ENCODE results near the gene ARHGAP6. TPM values are rescaled to one million over a fixed set of nuclear protein-coding genes. Genes with fewer than 3 reads are reported as not detected.

Gene ARHGAP6
- polyA plus RNA-seq, 4 donors, result 1.1 to 3.5 (median 3.3) TPM; not detected in 1

DNA sequence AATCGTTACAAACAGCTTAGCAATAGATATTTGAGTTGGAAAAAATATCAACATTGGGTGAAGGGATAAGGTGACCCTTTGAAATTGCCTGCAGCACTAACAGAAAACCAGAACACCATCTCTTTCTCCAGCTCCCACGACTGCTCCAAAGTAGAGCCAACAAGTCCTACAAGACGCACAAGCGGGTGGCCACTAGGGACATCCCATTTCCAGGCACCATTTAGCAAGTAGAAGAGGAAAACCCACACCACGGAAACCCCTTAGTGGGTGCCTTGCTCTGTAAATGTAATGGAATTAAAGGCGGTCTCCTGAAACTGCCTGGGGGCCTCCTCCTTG lies 1.9 kb downstream of the ARHGAP6 start:
- WGBS, 3 donors, result 18 to 44% (median 32%) methylated on average over 6 of the region's 6 CpGs
- DNase-seq (peak in 1 of 2 donors; percentile 1), FAIRE-seq (no peak)
- Histone ChIP-seq H3K4me3 (ENCODE audit: low read depth in 1 of 3, low read length in 3 of 3) (peak overlapping the region in 1 of 3 donors; percentile 44), H3K9me3 (ENCODE audit: control insufficient read depth in 2 of 2, insufficient read depth in 1 of 2, low read depth in 1 of 2, low read length in 1 of 2) (no peaks in the 10 kb centered on the region), H3K36me3 (ENCODE audit: control insufficient read depth in 3 of 3, insufficient read depth in 2 of 3, low read depth in 1 of 3, low read length in 3 of 3) (no peaks in the 10 kb centered on the region), H3K27ac (ENCODE audit: low read depth in 1 of 3, low read length in 2 of 3) (no peak overlapping the region), H3K4me1 (ENCODE audit: control insufficient read depth in 3 of 3, insufficient read depth in 2 of 3, low read depth in 1 of 3, low read length in 2 of 3) (no peaks in the 10 kb centered on the region), H3K27me3 (ENCODE audit: control insufficient read depth in 3 of 3, insufficient read depth in 3 of 3, low read length in 3 of 3) (peaks cover 0 to 9% (median 3%) of the 10 kb centered on the region in 3 donors)

DNA sequence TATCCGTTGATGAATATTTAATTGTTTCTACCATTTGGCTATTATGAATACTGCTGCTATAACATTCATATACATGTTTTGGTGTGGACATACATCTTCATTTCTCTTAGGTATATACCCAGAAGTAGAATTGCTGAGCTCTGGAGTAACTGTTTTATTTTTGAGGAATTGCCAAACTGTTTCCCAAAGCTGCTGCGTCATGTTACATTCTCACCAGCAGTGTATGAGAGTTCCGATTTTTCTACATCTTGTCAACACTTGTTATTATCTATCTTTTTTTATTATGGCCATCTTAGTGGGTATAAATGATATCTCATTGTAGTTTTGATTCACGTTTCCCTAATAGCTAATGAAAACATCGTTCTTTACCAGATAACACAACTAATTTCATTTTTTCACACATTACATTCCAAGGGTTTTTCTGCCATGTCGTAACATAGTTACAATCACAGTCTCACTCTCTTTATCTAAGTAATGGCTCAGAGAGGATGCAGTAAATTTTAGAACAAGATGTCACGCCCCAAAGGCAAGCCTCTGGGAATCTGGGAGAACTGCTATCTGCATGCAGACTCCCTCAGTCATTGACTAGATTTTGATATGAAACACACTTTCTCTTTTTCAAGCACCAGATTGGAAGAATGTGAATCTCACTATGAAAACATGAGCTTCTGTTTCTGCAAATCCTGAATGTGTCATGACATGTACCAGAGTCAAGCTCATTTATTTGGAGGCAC lies 10.3 kb downstream of the ARHGAP6 start:
- 70 to 88% (median 78%) methylated on average over 7 of the region's 7 CpGs for WGBS, 3 donors

DNA sequence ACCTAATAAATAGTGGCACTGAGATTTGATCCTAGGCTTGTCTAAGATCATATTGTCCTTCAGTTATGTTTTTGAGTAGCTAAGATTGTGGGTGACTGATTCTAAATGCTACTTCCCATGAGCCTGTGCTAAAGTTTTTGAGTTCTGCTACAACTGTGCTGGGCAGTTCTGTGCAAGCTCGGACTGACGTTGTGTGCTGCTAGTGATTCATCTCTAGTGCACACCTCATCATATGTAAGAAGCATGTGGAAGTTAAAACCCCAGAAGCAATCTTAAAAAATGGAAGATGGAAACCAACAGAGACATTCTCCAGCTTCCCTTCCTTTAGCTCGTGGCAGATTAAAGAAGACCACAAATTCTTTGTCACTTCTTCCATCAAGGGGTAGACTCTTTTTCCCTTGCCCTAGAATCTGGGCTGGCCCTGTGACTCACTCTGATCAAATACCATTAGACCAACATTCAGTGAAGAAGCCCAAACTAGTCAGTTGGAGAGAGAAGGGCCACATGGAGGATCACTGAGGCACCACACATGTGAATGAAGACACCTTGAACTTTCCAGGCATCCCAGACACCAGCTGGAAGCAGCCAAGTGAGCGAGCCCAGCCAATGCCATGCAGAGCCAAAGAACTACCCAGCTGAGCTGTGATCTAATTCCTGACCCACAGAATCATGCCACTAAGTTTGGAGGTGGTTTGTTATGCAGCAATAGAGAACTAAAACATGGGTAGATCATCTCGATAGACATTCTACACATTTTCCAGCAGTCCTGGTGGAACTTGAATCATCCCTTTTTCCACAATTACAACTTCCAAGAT lies 16.8 kb downstream of the ARHGAP6 start:
- H3K36me3 ChIP-seq (ENCODE audit: control insufficient read depth in 3 of 3, insufficient read depth in 2 of 3, low read depth in 1 of 3, low read length in 3 of 3), result no peaks in the 10 kb centered on the region
- H3K27me3 ChIP-seq (ENCODE audit: control insufficient read depth in 3 of 3, insufficient read depth in 3 of 3, low read length in 3 of 3), result no peaks in the 10 kb centered on the region
- H3K4me3 ChIP-seq (ENCODE audit: low read depth in 1 of 3, low read length in 3 of 3), result no peak overlapping the region
- 56 to 72% (median 62%) methylated on average over 5 of the region's 5 CpGs for WGBS, 3 donors
- no peaks in the 10 kb centered on the region for H3K4me1 ChIP-seq (ENCODE audit: control insufficient read depth in 3 of 3, insufficient read depth in 2 of 3, low read depth in 1 of 3, low read length in 2 of 3)
- no peak for DNase-seq
- H3K9me3 ChIP-seq (ENCODE audit: control insufficient read depth in 2 of 2, insufficient read depth in 1 of 2, low read depth in 1 of 2, low read length in 1 of 2), result no peaks in the 10 kb centered on the region
- no peak overlapping the region for H3K27ac ChIP-seq (ENCODE audit: low read depth in 1 of 3, low read length in 2 of 3)
- no peak for FAIRE-seq

More for the DNA sequence above, 10.3 kb downstream of the ARHGAP6 start:
- FAIRE-seq (no peak), DNase-seq (no peak)
- Histone ChIP-seq H3K4me1 (ENCODE audit: control insufficient read depth in 3 of 3, insufficient read depth in 2 of 3, low read depth in 1 of 3, low read length in 2 of 3) (no peaks in the 10 kb centered on the region), H3K9me3 (ENCODE audit: control insufficient read depth in 2 of 2, insufficient read depth in 1 of 2, low read depth in 1 of 2, low read length in 1 of 2) (no peaks in the 10 kb centered on the region), H3K4me3 (ENCODE audit: low read depth in 1 of 3, low read length in 3 of 3) (no peak overlapping the region), H3K36me3 (ENCODE audit: control insufficient read depth in 3 of 3, insufficient read depth in 2 of 3, low read depth in 1 of 3, low read length in 3 of 3) (no peaks in the 10 kb centered on the region), H3K27me3 (ENCODE audit: control insufficient read depth in 3 of 3, insufficient read depth in 3 of 3, low read length in 3 of 3) (no peaks in the 10 kb centered on the region), H3K27ac (ENCODE audit: low read depth in 1 of 3, low read length in 2 of 3) (no peak overlapping the region)

DNA sequence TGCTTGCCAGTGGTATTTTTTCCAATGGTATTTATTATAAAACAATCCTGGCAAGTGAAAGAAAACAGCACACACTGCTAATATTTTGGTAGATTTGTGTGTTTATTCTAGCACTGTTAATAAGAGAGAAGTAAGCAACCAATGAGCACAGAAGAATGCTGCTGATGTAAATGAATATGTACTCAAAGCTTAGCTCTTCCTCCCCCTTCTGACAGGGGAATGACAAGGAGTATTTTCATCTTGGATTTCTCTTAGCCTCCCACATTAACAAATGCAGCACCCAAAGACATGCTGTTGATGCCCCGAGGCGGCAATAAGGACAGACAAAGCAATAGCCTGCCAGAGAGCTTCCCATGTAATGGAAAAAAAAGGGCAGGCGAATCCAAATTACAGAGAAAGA lies 18.6 kb downstream of the ARHGAP6 start:
- Histone ChIP-seq H3K9me3 (ENCODE audit: control insufficient read depth in 2 of 2, insufficient read depth in 1 of 2, low read depth in 1 of 2, low read length in 1 of 2) (no peaks in the 10 kb centered on the region), H3K27ac (ENCODE audit: low read depth in 1 of 3, low read length in 2 of 3) (no peak overlapping the region), H3K27me3 (ENCODE audit: control insufficient read depth in 3 of 3, insufficient read depth in 3 of 3, low read length in 3 of 3) (no peaks in the 10 kb centered on the region), H3K4me3 (ENCODE audit: low read depth in 1 of 3, low read length in 3 of 3) (no peak overlapping the region), H3K36me3 (ENCODE audit: control insufficient read depth in 3 of 3, insufficient read depth in 2 of 3, low read depth in 1 of 3, low read length in 3 of 3) (no peaks in the 10 kb centered on the region), H3K4me1 (ENCODE audit: control insufficient read depth in 3 of 3, insufficient read depth in 2 of 3, low read depth in 1 of 3, low read length in 2 of 3) (no peaks in the 10 kb centered on the region)
- WGBS, 3 donors, result 60 to 72% (median 61%) methylated on average over 3 of the region's 3 CpGs
- FAIRE-seq, result no peak
- no peak for DNase-seq

DNA sequence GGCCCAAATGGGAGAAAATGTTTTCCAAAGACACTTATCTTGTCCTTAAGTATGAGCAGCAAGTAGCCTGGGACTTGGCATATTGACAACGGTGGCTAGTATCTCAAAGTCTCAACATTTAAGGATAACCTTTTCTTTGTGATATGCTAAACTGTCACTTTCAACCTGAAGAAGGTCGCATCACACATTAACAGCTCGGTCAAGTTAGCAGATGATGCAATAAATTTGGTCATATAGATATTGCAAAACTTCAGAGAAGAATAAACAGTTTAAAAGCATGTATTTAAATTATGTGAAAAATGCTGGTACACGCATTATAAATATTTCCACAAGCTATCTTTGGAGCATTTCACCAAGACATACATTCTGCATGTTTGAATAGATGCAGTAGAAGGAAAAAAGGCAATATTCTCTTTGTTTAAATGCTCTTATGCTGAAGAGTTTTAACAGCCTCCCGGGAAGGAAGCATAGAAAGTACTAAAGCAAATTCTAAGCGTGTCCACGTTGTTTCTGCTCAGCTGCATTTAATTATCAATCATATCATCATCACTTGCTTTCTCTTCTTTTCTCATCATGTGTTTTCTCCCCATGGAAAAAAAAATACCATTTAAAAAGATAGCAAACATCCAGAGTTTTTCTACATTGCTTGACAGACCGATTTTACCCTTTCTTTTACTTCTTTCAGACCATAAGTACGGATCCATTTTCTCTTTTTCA lies 24.2 kb downstream of the ARHGAP6 start:
- Histone ChIP-seq H3K4me1 (ENCODE audit: control insufficient read depth in 3 of 3, insufficient read depth in 2 of 3, low read depth in 1 of 3, low read length in 2 of 3) (no peaks in the 10 kb centered on the region), H3K36me3 (ENCODE audit: control insufficient read depth in 3 of 3, insufficient read depth in 2 of 3, low read depth in 1 of 3, low read length in 3 of 3) (no peaks in the 10 kb centered on the region), H3K4me3 (ENCODE audit: low read depth in 1 of 3, low read length in 3 of 3) (no peak overlapping the region), H3K9me3 (ENCODE audit: control insufficient read depth in 2 of 2, insufficient read depth in 1 of 2, low read depth in 1 of 2, low read length in 1 of 2) (no peaks in the 10 kb centered on the region), H3K27me3 (ENCODE audit: control insufficient read depth in 3 of 3, insufficient read depth in 3 of 3, low read length in 3 of 3) (no peaks in the 10 kb centered on the region), H3K27ac (ENCODE audit: low read depth in 1 of 3, low read length in 2 of 3) (no peak overlapping the region)
- FAIRE-seq (no peak), DNase-seq (no peak)
- 55 to 65% (median 61%) methylated on average over 9 of the region's 9 CpGs for WGBS, 3 donors

DNA sequence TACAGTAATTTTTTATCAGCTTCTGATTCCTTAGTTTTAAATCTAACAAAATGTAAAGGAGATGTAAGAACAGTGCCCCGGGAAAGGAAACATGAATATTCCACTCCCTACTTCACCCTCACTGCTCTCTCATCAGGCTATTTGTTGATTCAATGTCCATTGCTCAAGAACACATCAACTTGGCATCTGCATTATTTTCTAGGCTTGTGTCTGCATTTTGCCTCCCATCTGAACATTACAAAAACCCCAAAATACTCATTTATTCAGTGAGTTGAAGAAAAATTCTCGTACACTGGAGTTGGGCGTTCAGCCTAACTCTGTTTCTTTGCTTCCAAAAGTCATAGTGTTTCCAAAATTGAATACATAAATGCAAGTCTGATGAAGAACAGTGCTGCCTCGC lies 25.6 kb downstream of the ARHGAP6 start:
- Histone ChIP-seq H3K4me1 (ENCODE audit: control insufficient read depth in 3 of 3, insufficient read depth in 2 of 3, low read depth in 1 of 3, low read length in 2 of 3) (no peaks in the 10 kb centered on the region), H3K27ac (ENCODE audit: low read depth in 1 of 3, low read length in 2 of 3) (no peak overlapping the region), H3K27me3 (ENCODE audit: control insufficient read depth in 3 of 3, insufficient read depth in 3 of 3, low read length in 3 of 3) (no peaks in the 10 kb centered on the region), H3K36me3 (ENCODE audit: control insufficient read depth in 3 of 3, insufficient read depth in 2 of 3, low read depth in 1 of 3, low read length in 3 of 3) (no peaks in the 10 kb centered on the region), H3K9me3 (ENCODE audit: control insufficient read depth in 2 of 2, insufficient read depth in 1 of 2, low read depth in 1 of 2, low read length in 1 of 2) (no peaks in the 10 kb centered on the region), H3K4me3 (ENCODE audit: low read depth in 1 of 3, low read length in 3 of 3) (no peak overlapping the region)
- DNase-seq (no peak), FAIRE-seq (no peak)
- 59 to 65% (median 60%) methylated on average over 4 of the region's 4 CpGs for WGBS, 3 donors

DNA sequence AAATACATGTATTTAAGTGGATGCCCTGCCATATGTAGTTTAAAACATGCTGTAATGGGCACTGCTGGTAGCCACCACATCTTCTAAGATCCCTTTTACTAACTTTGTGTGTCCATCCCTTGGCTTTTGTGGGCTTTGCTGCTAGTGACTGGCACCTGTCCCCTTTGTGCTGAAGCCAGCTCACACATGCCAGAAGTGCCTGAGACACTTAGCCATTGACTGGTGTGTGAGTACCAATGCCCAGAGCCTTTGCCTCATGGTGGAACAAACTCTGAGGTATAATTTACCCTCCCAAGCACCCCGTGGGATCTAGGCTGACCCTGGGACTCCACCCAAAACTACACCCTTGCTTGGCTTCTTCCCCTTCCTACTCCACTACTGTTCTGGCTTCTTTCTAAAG lies 33.0 kb downstream of the ARHGAP6 start:
- no peak for DNase-seq
- no peaks in the 10 kb centered on the region for H3K27me3 ChIP-seq (ENCODE audit: control insufficient read depth in 3 of 3, insufficient read depth in 3 of 3, low read length in 3 of 3)
- H3K36me3 ChIP-seq (ENCODE audit: control insufficient read depth in 3 of 3, insufficient read depth in 2 of 3, low read depth in 1 of 3, low read length in 3 of 3), result no peaks in the 10 kb centered on the region
- no peak for FAIRE-seq
- no peak overlapping the region for H3K4me3 ChIP-seq (ENCODE audit: low read depth in 1 of 3, low read length in 3 of 3)
- no peak overlapping the region for H3K27ac ChIP-seq (ENCODE audit: low read depth in 1 of 3, low read length in 2 of 3)
- WGBS, 3 donors, result 22 to 39% (median 31%) methylated on average over 1 of the region's 1 CpG
- H3K4me1 ChIP-seq (ENCODE audit: control insufficient read depth in 3 of 3, insufficient read depth in 2 of 3, low read depth in 1 of 3, low read length in 2 of 3), result no peaks in the 10 kb centered on the region
- no peaks in the 10 kb centered on the region for H3K9me3 ChIP-seq (ENCODE audit: control insufficient read depth in 2 of 2, insufficient read depth in 1 of 2, low read depth in 1 of 2, low read length in 1 of 2)

DNA sequence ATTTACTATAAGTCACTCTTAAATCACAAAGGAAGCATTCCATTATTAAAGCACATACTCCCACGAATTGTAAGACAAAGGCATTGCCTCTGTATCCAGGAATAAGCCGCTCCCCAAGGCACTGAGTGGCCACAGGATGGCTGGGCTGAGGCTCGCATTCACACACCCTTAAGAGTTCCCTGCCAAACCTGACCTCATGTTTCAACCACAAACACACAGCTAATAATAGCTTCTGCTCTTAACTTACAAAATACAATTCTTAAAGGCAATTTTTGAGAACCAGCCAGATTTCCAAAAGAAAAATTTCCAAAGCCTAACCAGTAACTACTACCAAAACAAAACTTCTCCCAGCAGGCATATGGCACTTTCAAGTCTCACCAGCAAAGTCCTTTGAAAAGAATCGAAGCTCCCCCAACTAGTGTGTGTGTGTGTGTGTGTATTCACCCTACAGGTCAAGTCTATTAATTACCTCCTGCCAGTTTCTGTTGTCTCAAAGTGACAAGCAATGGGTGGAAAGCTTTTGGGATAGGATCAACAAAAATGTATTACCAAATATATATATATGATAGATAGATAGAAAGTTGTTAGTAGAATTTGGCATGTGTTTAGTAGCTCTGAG lies 36.0 kb downstream of the ARHGAP6 start:
- no peaks in the 10 kb centered on the region for H3K4me1 ChIP-seq (ENCODE audit: control insufficient read depth in 3 of 3, insufficient read depth in 2 of 3, low read depth in 1 of 3, low read length in 2 of 3)
- WGBS, 3 donors, result 31 to 40% (median 36%) methylated on average over 4 of the region's 4 CpGs
- H3K4me3 ChIP-seq (ENCODE audit: low read depth in 1 of 3, low read length in 3 of 3), result no peak overlapping the region
- no peaks in the 10 kb centered on the region for H3K36me3 ChIP-seq (ENCODE audit: control insufficient read depth in 3 of 3, insufficient read depth in 2 of 3, low read depth in 1 of 3, low read length in 3 of 3)
- no peak overlapping the region for H3K27ac ChIP-seq (ENCODE audit: low read depth in 1 of 3, low read length in 2 of 3)
- no peak for FAIRE-seq
- DNase-seq, result no peak
- no peaks in the 10 kb centered on the region for H3K27me3 ChIP-seq (ENCODE audit: control insufficient read depth in 3 of 3, insufficient read depth in 3 of 3, low read length in 3 of 3)
- H3K9me3 ChIP-seq (ENCODE audit: control insufficient read depth in 2 of 2, insufficient read depth in 1 of 2, low read depth in 1 of 2, low read length in 1 of 2), result no peaks in the 10 kb centered on the region
